ENCODE results near the gene TCERG1L. TPM values are rescaled to one million over a fixed set of nuclear protein-coding genes. Genes with fewer than 3 reads are reported as not detected.

TCERG1L gene
- total RNA-seq, 4 donors from 2014 or later, result not detected

DNA sequence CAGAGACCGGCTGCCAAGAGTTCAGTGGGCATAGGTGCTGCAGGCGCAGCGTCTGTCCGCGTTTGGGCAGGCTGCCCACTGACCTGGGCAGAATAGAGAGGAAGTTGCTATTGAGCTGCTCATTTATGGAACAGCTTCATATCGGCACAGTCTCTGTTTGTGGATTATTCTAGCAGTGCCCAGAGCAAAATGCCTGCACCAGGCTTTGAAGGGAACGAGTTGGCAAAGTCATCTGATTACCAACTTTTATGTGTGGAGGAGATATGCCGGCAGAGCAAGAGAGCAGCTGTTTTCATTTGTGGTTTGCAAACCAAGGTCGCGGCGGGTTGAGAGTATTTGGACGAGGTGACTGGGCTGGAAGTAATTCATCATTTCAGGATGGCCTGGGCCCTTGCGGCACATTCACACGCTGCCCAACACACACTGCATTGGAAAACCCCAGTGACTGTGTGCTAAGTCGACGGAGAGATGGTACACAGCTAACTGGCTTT, 228.5 kb downstream of the TCERG1L start:
- TF ChIP-seq, protein P1, sequence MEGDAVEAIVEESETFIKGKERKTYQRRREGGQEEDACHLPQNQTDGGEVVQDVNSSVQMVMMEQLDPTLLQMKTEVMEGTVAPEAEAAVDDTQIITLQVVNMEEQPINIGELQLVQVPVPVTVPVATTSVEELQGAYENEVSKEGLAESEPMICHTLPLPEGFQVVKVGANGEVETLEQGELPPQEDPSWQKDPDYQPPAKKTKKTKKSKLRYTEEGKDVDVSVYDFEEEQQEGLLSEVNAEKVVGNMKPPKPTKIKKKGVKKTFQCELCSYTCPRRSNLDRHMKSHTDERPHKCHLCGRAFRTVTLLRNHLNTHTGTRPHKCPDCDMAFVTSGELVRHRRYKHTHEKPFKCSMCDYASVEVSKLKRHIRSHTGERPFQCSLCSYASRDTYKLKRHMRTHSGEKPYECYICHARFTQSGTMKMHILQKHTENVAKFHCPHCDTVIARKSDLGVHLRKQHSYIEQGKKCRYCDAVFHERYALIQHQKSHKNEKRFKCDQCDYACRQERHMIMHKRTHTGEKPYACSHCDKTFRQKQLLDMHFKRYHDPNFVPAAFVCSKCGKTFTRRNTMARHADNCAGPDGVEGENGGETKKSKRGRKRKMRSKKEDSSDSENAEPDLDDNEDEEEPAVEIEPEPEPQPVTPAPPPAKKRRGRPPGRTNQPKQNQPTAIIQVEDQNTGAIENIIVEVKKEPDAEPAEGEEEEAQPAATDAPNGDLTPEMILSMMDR (IDR thresholded peaks at IDR 0.05; ENCODE audit: low read depth), result no peak

DNA sequence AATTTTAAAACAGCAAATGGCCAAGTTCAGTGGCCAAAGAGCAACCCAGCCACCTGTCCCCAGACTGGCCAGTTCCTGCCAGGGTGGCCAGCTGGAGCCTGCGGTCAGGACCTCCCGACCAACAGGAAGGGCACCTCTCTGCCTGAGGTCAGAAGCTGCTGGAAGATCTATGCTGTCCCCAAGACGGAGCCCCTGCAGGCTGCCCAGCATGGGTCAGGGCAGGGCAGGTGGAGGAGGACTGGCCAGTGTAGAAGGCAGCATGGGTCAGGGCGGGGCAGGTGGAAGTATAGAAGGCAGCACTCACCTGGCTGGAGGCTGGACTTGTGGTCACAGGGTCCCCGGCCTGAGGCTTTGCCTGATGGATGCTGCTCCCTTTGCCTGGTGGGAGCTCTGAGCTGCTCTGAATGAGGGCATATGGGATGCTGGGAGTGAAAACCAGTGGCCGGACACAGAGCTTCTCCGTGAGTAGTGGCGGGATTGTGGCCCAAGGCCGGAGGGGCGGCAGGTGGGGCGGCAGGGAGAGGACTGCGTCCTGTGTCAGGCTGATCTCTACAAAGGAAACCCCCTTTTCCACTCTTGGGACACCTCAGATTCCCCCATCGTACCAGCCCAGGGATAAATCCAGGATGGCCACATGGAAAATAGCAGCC, 229.2 kb downstream of the TCERG1L start:
- TF ChIP-seq, protein P1 (IDR thresholded peaks at IDR 0.05; ENCODE audit: low read depth), result no peak

DNA sequence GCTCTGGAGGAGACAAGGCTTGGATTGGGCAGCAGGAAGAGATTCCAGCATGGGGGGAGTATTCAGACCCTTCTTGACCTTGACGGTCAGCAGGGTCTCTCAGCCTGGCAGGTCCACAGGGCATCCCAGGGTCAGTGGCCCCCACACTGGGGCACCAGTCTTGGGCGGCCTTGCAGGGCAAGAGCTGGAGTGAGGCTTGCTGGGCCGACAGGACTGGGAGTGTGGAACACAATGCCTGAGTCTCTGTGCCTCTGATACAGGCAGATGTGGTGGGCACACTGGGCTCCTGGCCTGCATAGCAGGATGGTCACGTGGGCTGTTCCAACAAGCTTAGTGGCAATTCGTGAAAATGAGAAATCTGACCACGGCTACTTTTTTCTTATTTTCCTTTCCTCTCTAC, 229.7 kb downstream of the TCERG1L start:
- TF ChIP-seq, protein P1 (IDR thresholded peaks at IDR 0.05; ENCODE audit: low read depth), result no peak

DNA sequence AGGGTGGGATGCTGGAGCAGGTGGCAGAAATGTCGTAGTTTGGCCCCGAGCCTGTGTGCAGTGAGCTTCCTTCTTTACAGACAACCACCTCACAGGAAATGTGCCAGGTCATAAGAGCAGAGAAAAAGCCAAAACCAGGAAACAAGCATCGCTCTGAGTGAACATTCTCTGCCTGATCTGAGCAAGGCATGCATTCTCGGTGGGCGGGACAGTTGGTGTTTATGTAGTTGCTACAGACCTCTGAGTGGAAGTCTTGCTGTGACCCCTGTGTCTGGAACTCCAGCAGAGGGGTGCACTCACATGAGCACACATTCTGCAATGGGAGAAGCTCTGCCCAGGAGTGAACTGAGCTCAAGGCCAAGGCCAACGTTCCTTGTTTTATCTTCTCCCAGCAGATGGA, 230.1 kb downstream of the TCERG1L start:
- TF ChIP-seq, protein P1 (IDR thresholded peaks at IDR 0.05; ENCODE audit: low read depth), result no peak

DNA sequence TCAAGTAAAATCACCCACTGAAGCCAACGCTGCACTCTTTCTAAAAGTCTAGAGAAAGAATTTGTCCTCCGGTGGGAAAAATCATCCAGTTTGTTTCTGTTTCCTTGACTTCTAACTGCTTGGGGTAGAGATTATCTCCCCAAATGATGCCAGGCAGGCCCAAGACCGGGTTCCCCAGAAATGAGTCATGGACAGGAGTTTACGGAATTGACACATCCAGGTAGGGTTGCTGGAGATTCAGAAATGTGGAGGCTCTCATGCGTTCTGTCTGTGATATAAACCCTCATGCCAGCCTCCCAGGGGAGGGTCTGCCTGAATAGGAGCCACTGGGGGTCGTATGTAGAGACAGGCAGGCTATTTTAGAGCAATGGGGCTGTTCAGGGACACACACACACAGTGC, 230.9 kb downstream of the TCERG1L start:
- TF ChIP-seq, protein P1 (IDR thresholded peaks at IDR 0.05; ENCODE audit: low read depth), result no peak

DNA sequence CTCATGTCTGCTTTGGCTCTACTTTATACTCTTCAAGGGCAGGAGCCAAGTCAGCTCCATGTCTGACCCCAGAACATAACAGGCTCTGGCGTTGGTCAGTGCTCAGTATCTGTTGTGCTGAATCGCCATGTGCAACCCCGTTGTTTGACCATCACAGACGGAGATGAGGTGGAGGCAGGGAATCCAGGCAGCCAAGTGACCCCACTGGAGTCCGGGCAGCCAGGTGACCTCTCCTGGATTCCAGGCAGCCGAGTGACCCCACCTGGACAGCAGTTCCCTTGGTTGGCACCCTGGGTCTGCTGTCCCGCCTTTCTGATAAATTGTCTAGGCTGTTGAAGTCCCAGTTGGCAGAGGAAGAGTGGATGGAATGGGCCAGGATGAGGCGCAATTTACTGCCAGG, 232.2 kb downstream of the TCERG1L start:
- TF ChIP-seq, protein P1 (IDR thresholded peaks at IDR 0.05; ENCODE audit: low read depth), result no peak

DNA sequence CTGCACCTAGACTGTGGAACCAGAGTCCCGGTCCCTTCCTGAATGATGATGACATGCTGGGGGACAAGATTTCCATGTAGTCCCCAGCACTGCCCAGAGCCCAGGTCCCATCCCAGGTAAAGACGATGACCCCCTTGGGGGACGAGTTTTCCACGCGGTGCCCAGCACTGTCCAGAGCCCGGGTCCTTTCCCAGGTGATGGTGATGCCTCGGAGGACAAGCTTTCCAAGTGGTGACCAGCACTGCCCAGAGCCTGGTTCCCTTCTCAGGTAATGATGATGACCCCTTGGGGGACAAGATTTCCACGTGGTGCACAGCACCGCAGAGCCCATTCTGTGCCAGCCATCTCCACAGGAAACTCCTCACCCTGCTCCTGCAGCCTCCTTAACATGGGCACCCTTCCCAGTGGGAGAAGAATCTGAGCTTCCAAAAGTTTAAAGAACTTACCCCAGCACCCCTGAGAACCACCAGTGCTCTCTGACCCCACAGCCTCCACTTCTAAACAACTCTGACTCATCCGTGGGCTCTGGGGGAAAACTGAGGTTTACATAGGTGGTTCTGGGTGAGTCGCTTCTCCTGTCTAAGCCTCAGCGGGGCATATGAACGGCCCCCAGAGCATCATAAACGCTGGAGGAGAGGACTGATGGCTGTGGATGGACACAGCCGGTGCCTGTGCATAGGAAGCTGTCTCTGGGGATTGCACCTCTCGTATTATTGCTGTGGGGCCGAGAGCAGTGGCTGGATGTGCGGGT, 233.2 kb downstream of the TCERG1L start:
- TF ChIP-seq, protein P1 (IDR thresholded peaks at IDR 0.05; ENCODE audit: low read depth), result no peak
